ENCODE measurements around the gene OR2F2.

OR2F2 gene

GRCh38 chr7:143954135-143954534 lies 19.1 kb downstream of the OR2F2 start:
- no peaks in the 10 kb centered on the region for H3K4me1 ChIP-seq (ENCODE audit: control insufficient read depth, insufficient read depth, low read length)
- no peaks in the 10 kb centered on the region for H3K9me3 ChIP-seq (ENCODE audit: control insufficient read depth, low read length)
- no peak overlapping the region for H3K9ac ChIP-seq (ENCODE audit: low read length)
- H3K36me3 ChIP-seq (ENCODE audit: control insufficient read depth, insufficient read depth, low read length, severe bottlenecking), result no peaks in the 10 kb centered on the region
- DNase-seq (ENCODE audit: low read depth), result peak; percentile 52
- no peak overlapping the region for H3K4me3 ChIP-seq (ENCODE audit: low read length)
- peaks cover 9% of the 10 kb centered on the region for H3K27me3 ChIP-seq (replicated peaks; ENCODE audit: control insufficient read depth, insufficient read depth, low read length)

GRCh38 chr7:143954544-143954943 lies 19.5 kb downstream of the OR2F2 start, which contains the start of gene OR2F1:
OR2F1 (plus strand) TSS chr7:143954844; CDS start chr7:143959971, 5,127 bp downstream.
- no peak for DNase-seq (ENCODE audit: low read depth)
- no peaks in the 10 kb centered on the region for H3K36me3 ChIP-seq (ENCODE audit: control insufficient read depth, insufficient read depth, low read length, severe bottlenecking)
- no peaks in the 10 kb centered on the region for H3K9me3 ChIP-seq (ENCODE audit: control insufficient read depth, low read length)
- H3K9ac ChIP-seq (ENCODE audit: low read length), result no peak within 1 kb of the TSS
- no peak within 1 kb of the TSS for H3K4me3 ChIP-seq (ENCODE audit: low read length)
- peaks cover 9% of the 10 kb centered on the region for H3K27me3 ChIP-seq (replicated peaks; ENCODE audit: control insufficient read depth, insufficient read depth, low read length)
- H3K4me1 ChIP-seq (ENCODE audit: control insufficient read depth, insufficient read depth, low read length), result no peaks in the 10 kb centered on the region

GRCh38 chr7:143958781-143959180 lies 23.7 kb downstream of the OR2F2 start:
- H3K27me3 ChIP-seq (replicated peaks; ENCODE audit: control insufficient read depth, insufficient read depth, low read length), result peaks cover 9% of the 10 kb centered on the region
- H3K4me3 ChIP-seq (ENCODE audit: low read length), result no peak overlapping the region
- H3K9me3 ChIP-seq (ENCODE audit: control insufficient read depth, low read length), result no peaks in the 10 kb centered on the region
- H3K4me1 ChIP-seq (ENCODE audit: control insufficient read depth, insufficient read depth, low read length), result no peaks in the 10 kb centered on the region
- no peaks in the 10 kb centered on the region for H3K36me3 ChIP-seq (ENCODE audit: control insufficient read depth, insufficient read depth, low read length, severe bottlenecking)
- no peak overlapping the region for H3K9ac ChIP-seq (ENCODE audit: low read length)
- peak; percentile 31 for DNase-seq (ENCODE audit: low read depth)

GRCh38 chr7:143960813-143961610 lies 26.0 kb downstream of the OR2F2 start:
- Histone ChIP-seq H3K4me1 (ENCODE audit: control insufficient read depth, insufficient read depth, low read length) (no peaks in the 10 kb centered on the region), H3K27me3 (replicated peaks; ENCODE audit: control insufficient read depth, insufficient read depth, low read length) (peaks cover 9% of the 10 kb centered on the region), H3K9ac (ENCODE audit: low read length) (no peak overlapping the region), H3K4me3 (ENCODE audit: low read length) (no peak overlapping the region), H3K9me3 (ENCODE audit: control insufficient read depth, low read length) (no peaks in the 10 kb centered on the region), H3K36me3 (ENCODE audit: control insufficient read depth, insufficient read depth, low read length, severe bottlenecking) (no peaks in the 10 kb centered on the region)
- DNase-seq (ENCODE audit: low read depth), result no peak

- H3K9me3 ChIP-seq (ENCODE audit: control insufficient read depth, low read length), result no peaks in the 10 kb centered on the region
- no peaks in the 10 kb centered on the region for H3K27me3 ChIP-seq (replicated peaks; ENCODE audit: control insufficient read depth, insufficient read depth, low read length)
- no peak for DNase-seq (ENCODE audit: low read depth)
- no peak overlapping the region for H3K9ac ChIP-seq (ENCODE audit: low read length)
- no peak overlapping the region for H3K4me3 ChIP-seq (ENCODE audit: low read length)
- no peaks in the 10 kb centered on the region for H3K4me1 ChIP-seq (ENCODE audit: control insufficient read depth, insufficient read depth, low read length)
- no peaks in the 10 kb centered on the region for H3K36me3 ChIP-seq (ENCODE audit: control insufficient read depth, insufficient read depth, low read length, severe bottlenecking)
These were observed 30.2 kb downstream of the OR2F2 start for GRCh38 chr7:143965280-143965679.

- Histone ChIP-seq H3K27me3 (replicated peaks; ENCODE audit: control insufficient read depth, insufficient read depth, low read length) (no peaks in the 10 kb centered on the region), H3K9me3 (ENCODE audit: control insufficient read depth, low read length) (no peaks in the 10 kb centered on the region), H3K4me1 (ENCODE audit: control insufficient read depth, insufficient read depth, low read length) (no peaks in the 10 kb centered on the region), H3K36me3 (ENCODE audit: control insufficient read depth, insufficient read depth, low read length, severe bottlenecking) (no peaks in the 10 kb centered on the region), H3K9ac (ENCODE audit: low read length) (no peak overlapping the region), H3K4me3 (ENCODE audit: low read length) (no peak overlapping the region)
- DNase-seq (ENCODE audit: low read depth), result no peak
These were observed 32.4 kb downstream of the OR2F2 start for GRCh38 chr7:143967398-143967797.

GRCh38 chr7:143973870-143974416 lies 38.9 kb downstream of the OR2F2 start:
- no peak overlapping the region for H3K9ac ChIP-seq (ENCODE audit: low read length)
- no peak overlapping the region for H3K4me3 ChIP-seq (ENCODE audit: low read length)
- H3K36me3 ChIP-seq (ENCODE audit: control insufficient read depth, insufficient read depth, low read length, severe bottlenecking), result no peaks in the 10 kb centered on the region
- H3K27me3 ChIP-seq (replicated peaks; ENCODE audit: control insufficient read depth, insufficient read depth, low read length), result no peaks in the 10 kb centered on the region
- H3K9me3 ChIP-seq (ENCODE audit: control insufficient read depth, low read length), result no peaks in the 10 kb centered on the region
- peaks cover 2% of the 10 kb centered on the region for H3K4me1 ChIP-seq (ENCODE audit: control insufficient read depth, insufficient read depth, low read length)
- no peak for DNase-seq (ENCODE audit: low read depth)

GRCh38 chr7:143974459-143974858 lies 39.4 kb downstream of the OR2F2 start:
- Histone ChIP-seq H3K9me3 (ENCODE audit: control insufficient read depth, low read length) (no peaks in the 10 kb centered on the region), H3K4me1 (ENCODE audit: control insufficient read depth, insufficient read depth, low read length) (peaks cover 6% of the 10 kb centered on the region), H3K36me3 (ENCODE audit: control insufficient read depth, insufficient read depth, low read length, severe bottlenecking) (no peaks in the 10 kb centered on the region), H3K4me3 (ENCODE audit: low read length) (no peak overlapping the region), H3K27me3 (replicated peaks; ENCODE audit: control insufficient read depth, insufficient read depth, low read length) (no peaks in the 10 kb centered on the region), H3K9ac (ENCODE audit: low read length) (no peak overlapping the region)
- DNase-seq (ENCODE audit: low read depth), result no peak

GRCh38 chr7:143975617-143976016 lies 40.6 kb downstream of the OR2F2 start:
- H3K9me3 ChIP-seq (ENCODE audit: control insufficient read depth, low read length), result no peaks in the 10 kb centered on the region
- no peak overlapping the region for H3K9ac ChIP-seq (ENCODE audit: low read length)
- H3K4me1 ChIP-seq (ENCODE audit: control insufficient read depth, insufficient read depth, low read length), result peaks cover 10% of the 10 kb centered on the region
- H3K27me3 ChIP-seq (replicated peaks; ENCODE audit: control insufficient read depth, insufficient read depth, low read length), result no peaks in the 10 kb centered on the region
- H3K4me3 ChIP-seq (ENCODE audit: low read length), result no peak overlapping the region
- no peaks in the 10 kb centered on the region for H3K36me3 ChIP-seq (ENCODE audit: control insufficient read depth, insufficient read depth, low read length, severe bottlenecking)
- DNase-seq (ENCODE audit: low read depth), result no peak

- Histone ChIP-seq H3K4me1 (ENCODE audit: control insufficient read depth, insufficient read depth, low read length) (peaks cover 10% of the 10 kb centered on the region), H3K27me3 (replicated peaks; ENCODE audit: control insufficient read depth, insufficient read depth, low read length) (no peaks in the 10 kb centered on the region), H3K9me3 (ENCODE audit: control insufficient read depth, low read length) (no peaks in the 10 kb centered on the region), H3K4me3 (ENCODE audit: low read length) (no peak overlapping the region), H3K9ac (ENCODE audit: low read length) (no peak overlapping the region), H3K36me3 (ENCODE audit: control insufficient read depth, insufficient read depth, low read length, severe bottlenecking) (no peaks in the 10 kb centered on the region)
- DNase-seq (ENCODE audit: low read depth), result peak; percentile 45
These were observed 43.6 kb downstream of the OR2F2 start for GRCh38 chr7:143978585-143978984.

GRCh38 chr7:143979359-143979758 lies 44.3 kb downstream of the OR2F2 start:
- Histone ChIP-seq H3K9ac (ENCODE audit: low read length) (no peak overlapping the region), H3K4me3 (ENCODE audit: low read length) (no peak overlapping the region), H3K9me3 (ENCODE audit: control insufficient read depth, low read length) (no peaks in the 10 kb centered on the region), H3K36me3 (ENCODE audit: control insufficient read depth, insufficient read depth, low read length, severe bottlenecking) (no peaks in the 10 kb centered on the region), H3K27me3 (replicated peaks; ENCODE audit: control insufficient read depth, insufficient read depth, low read length) (no peaks in the 10 kb centered on the region), H3K4me1 (ENCODE audit: control insufficient read depth, insufficient read depth, low read length) (peaks cover 10% of the 10 kb centered on the region)
- DNase-seq (ENCODE audit: low read depth), result peak; percentile 76

All from adipocyte (in vitro differentiated cells).